Measurements from ENCODE around the gene PTPRD. TPM values are rescaled to one million over a fixed set of nuclear protein-coding genes. Genes with fewer than 3 reads are reported as not detected.

Gene PTPRD
- total RNA-seq, 4 donors from 2014 or later: 85.8 to 169 (median 135) TPM

DNA sequence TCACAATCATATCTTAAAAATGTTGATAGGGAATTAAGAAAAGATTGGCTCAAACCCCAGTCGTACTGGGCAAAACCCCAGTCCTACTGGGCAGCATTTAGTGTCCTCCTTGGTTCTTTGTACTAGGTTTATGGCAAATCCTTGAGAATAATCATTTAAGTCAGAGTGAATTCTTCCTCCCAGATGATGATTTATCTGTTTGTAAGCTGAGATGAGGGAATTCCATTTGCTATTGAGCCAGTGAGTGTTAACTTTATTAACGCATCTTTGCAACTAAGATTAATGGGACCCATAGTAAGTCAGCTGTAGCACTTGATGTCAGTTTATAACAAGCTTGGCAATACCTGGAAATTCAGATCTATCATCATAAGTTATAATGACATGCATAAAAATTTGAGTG lies 1991.4 kb downstream of the PTPRD start:
- no peaks in the 10 kb centered on the region for H3K27me3 ChIP-seq
- H3K36me3 ChIP-seq: no peaks in the 10 kb centered on the region
- H3K4me1 ChIP-seq: no peaks in the 10 kb centered on the region
- TF ChIP-seq POLR2A (IDR thresholded peaks at IDR 0.05): no peak
- TF ChIP-seq, protein P1, sequence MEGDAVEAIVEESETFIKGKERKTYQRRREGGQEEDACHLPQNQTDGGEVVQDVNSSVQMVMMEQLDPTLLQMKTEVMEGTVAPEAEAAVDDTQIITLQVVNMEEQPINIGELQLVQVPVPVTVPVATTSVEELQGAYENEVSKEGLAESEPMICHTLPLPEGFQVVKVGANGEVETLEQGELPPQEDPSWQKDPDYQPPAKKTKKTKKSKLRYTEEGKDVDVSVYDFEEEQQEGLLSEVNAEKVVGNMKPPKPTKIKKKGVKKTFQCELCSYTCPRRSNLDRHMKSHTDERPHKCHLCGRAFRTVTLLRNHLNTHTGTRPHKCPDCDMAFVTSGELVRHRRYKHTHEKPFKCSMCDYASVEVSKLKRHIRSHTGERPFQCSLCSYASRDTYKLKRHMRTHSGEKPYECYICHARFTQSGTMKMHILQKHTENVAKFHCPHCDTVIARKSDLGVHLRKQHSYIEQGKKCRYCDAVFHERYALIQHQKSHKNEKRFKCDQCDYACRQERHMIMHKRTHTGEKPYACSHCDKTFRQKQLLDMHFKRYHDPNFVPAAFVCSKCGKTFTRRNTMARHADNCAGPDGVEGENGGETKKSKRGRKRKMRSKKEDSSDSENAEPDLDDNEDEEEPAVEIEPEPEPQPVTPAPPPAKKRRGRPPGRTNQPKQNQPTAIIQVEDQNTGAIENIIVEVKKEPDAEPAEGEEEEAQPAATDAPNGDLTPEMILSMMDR (IDR thresholded peaks at IDR 0.05): no peak
- DNase-seq: no peak
- no peak overlapping the region for H3K27ac ChIP-seq
- no peak overlapping the region for H3K4me3 ChIP-seq
- no peaks in the 10 kb centered on the region for H3K9me3 ChIP-seq

DNA sequence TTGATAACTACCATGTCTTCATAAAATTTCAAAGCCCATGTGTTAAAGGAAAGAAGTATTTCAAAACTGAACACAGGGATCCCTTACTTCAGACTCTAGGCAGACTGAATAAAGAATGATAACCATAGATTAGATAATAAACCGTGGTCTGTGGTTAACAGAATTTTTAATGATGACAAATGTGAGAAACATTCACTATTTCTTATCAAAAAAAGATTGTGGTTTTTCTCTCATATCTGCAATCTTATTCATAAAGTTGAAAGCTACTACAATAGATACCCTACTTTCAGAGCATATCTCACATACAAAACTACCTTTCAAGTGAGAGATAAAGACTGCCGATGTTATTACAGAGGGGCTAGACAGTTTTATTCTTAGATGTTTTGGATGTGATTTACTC lies 1996.4 kb downstream of the PTPRD start:
- Histone ChIP-seq H3K4me1 (no peaks in the 10 kb centered on the region), H3K36me3 (no peaks in the 10 kb centered on the region), H3K4me3 (no peak overlapping the region), H3K27ac (no peak overlapping the region), H3K9me3 (no peaks in the 10 kb centered on the region), H3K27me3 (no peaks in the 10 kb centered on the region)
- no peak for TF ChIP-seq POLR2A (IDR thresholded peaks at IDR 0.05)
- TF ChIP-seq, protein P1 (IDR thresholded peaks at IDR 0.05): no peak
- DNase-seq: no peak

GRCh38 chr9:8614926-8615440 lies 1997.8 kb downstream of the PTPRD start:
- H3K4me3 ChIP-seq: no peak overlapping the region
- no peak for TF ChIP-seq POLR2A (IDR thresholded peaks at IDR 0.05)
- TF ChIP-seq, protein P1 (IDR thresholded peaks at IDR 0.05): no peak
- H3K27me3 ChIP-seq: no peaks in the 10 kb centered on the region
- no peaks in the 10 kb centered on the region for H3K9me3 ChIP-seq
- H3K4me1 ChIP-seq: no peaks in the 10 kb centered on the region
- H3K27ac ChIP-seq: no peak overlapping the region
- H3K36me3 ChIP-seq: no peaks in the 10 kb centered on the region
- no peak for DNase-seq

DNA sequence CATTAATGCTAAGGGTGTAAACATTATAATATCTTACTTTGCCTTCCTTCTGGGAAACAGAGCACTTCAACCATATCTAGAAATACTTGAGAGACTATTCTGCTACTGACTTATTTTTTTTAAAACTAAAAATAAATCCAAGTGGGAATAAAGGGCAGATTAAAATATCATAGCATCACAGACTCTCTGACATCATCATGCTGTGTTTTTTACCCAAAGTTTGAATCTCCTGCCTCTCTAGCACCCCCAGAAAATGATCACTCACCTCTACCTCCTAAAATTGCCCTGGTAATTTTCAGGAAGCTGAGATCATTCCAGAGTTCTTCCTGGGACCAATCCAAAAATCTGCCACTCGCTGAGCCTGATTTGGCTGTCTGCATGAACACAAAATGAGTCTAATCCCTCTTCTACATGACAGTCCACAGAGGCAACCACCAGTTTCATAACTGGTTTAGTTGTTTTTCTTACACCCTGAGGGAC lies 1999.4 kb downstream of the PTPRD start:
- H3K9me3 ChIP-seq: no peaks in the 10 kb centered on the region
- H3K27ac ChIP-seq: no peak overlapping the region
- no peak overlapping the region for H3K4me3 ChIP-seq
- no peak for DNase-seq
- H3K27me3 ChIP-seq: no peaks in the 10 kb centered on the region
- no peaks in the 10 kb centered on the region for H3K36me3 ChIP-seq
- no peak for TF ChIP-seq POLR2A (IDR thresholded peaks at IDR 0.05)
- TF ChIP-seq, protein P1 (IDR thresholded peaks at IDR 0.05): no peak
- no peaks in the 10 kb centered on the region for H3K4me1 ChIP-seq

- no peak overlapping the region for H3K4me3 ChIP-seq
- H3K4me1 ChIP-seq: no peaks in the 10 kb centered on the region
- no peak overlapping the region for H3K27ac ChIP-seq
- H3K9me3 ChIP-seq: no peaks in the 10 kb centered on the region
- no peak for DNase-seq
- TF ChIP-seq, protein P1 (IDR thresholded peaks at IDR 0.05): no peak
- no peak for TF ChIP-seq POLR2A (IDR thresholded peaks at IDR 0.05)
- H3K36me3 ChIP-seq: no peaks in the 10 kb centered on the region
- no peaks in the 10 kb centered on the region for H3K27me3 ChIP-seq
Observed at GRCh38 chr9:8611153-8611552, 2001.6 kb downstream of the PTPRD start.

GRCh38 chr9:8610256-8610655 lies 2002.5 kb downstream of the PTPRD start:
- no peak overlapping the region for H3K27ac ChIP-seq
- no peaks in the 10 kb centered on the region for H3K4me1 ChIP-seq
- H3K4me3 ChIP-seq: no peak overlapping the region
- no peaks in the 10 kb centered on the region for H3K27me3 ChIP-seq
- TF ChIP-seq, protein P1 (IDR thresholded peaks at IDR 0.05): no peak
- TF ChIP-seq POLR2A (IDR thresholded peaks at IDR 0.05): no peak
- no peaks in the 10 kb centered on the region for H3K36me3 ChIP-seq
- no peaks in the 10 kb centered on the region for H3K9me3 ChIP-seq
- no peak for DNase-seq

Data from Peyer's patch (tissue), 4 donors.